ENCODE measurements around the gene GPR149.

DNA sequence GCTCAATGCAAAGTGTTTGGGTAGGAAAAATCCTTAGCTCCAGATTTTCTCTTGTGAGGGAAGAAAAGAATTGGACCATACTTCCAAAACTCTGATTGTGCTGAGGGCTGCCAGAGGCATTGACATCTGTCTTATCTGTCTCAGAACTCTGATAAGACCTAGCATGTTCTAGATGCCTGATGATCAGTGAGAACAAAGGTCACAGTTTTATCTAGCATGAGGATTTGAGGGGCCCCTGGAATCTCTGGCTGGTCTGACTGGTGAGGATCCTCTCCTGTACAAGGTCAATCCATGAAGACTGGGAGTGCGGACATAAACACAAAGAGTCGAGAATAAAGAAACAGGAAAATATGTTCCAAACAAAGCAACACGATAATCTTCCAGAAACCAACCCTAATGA, 40.1 kb downstream of the GPR149 start:
- TF ChIP-seq CTCF (IDR thresholded peaks at IDR 0.05) (no peak), POLR2A (IDR thresholded peaks at IDR 0.05) (no peak)

All from body of pancreas (tissue), 4 donors.